ENCODE results near the gene ARVCF.

Gene ARVCF

GRCh38 chr22:20064140-20064480 lies 47.5 kb upstream of the ARVCF start:
- TF ChIP-seq SIN3A (IDR thresholded peaks at IDR 0.05; ENCODE audit: borderline replicate concordance, insufficient read depth, low read length), result no peak

GRCh38 chr22:20063271-20064139 lies 46.9 kb upstream of the ARVCF start:
- TF ChIP-seq POLR2AphosphoS5 (IDR thresholded peaks at IDR 0.05; ENCODE audit: low read depth, low read length), result no peak
- TF ChIP-seq SIN3A (IDR thresholded peaks at IDR 0.05; ENCODE audit: borderline replicate concordance, insufficient read depth, low read length), result no peak
- no peak for TF ChIP-seq FOXP2 (optimal IDR thresholded peaks at IDR 0.05; ENCODE audit: borderline replicate concordance, extremely low read depth, extremely low read length, insufficient read depth)
- no peak for TF ChIP-seq TAF1 (IDR thresholded peaks at IDR 0.05; ENCODE audit: borderline replicate concordance, insufficient read depth, low read length)
- TF ChIP-seq REST (IDR thresholded peaks at IDR 0.05; ENCODE audit: insufficient read depth in 1 of 2, low read depth in 2 of 2, low read length in 2 of 2), result no peak

GRCh38 chr22:20062766-20063083 lies 46.1 kb upstream of the ARVCF start:
- TF ChIP-seq POLR2AphosphoS5 (IDR thresholded peaks at IDR 0.05; ENCODE audit: low read depth, low read length) (no peak), REST (IDR thresholded peaks at IDR 0.05; ENCODE audit: insufficient read depth in 1 of 2, low read depth in 2 of 2, low read length in 2 of 2) (no peak), SIN3A (IDR thresholded peaks at IDR 0.05; ENCODE audit: borderline replicate concordance, insufficient read depth, low read length) (no peak), TAF1 (IDR thresholded peaks at IDR 0.05; ENCODE audit: borderline replicate concordance, insufficient read depth, low read length) (no peak), FOXP2 (optimal IDR thresholded peaks at IDR 0.05; ENCODE audit: borderline replicate concordance, extremely low read depth, extremely low read length, insufficient read depth) (no peak)

GRCh38 chr22:20062043-20062765 lies 45.6 kb upstream of the ARVCF start:
- TF ChIP-seq POLR2AphosphoS5 (IDR thresholded peaks at IDR 0.05; ENCODE audit: low read depth, low read length), result no peak
- no peak for TF ChIP-seq TAF1 (IDR thresholded peaks at IDR 0.05; ENCODE audit: borderline replicate concordance, insufficient read depth, low read length)
- no peak for TF ChIP-seq REST (IDR thresholded peaks at IDR 0.05; ENCODE audit: insufficient read depth in 1 of 2, low read depth in 2 of 2, low read length in 2 of 2)

- TF ChIP-seq POLR2AphosphoS5 (IDR thresholded peaks at IDR 0.05; ENCODE audit: low read depth, low read length) (no peak), TAF1 (IDR thresholded peaks at IDR 0.05; ENCODE audit: borderline replicate concordance, insufficient read depth, low read length) (no peak), SIN3A (IDR thresholded peaks at IDR 0.05; ENCODE audit: borderline replicate concordance, insufficient read depth, low read length) (no peak), REST (IDR thresholded peaks at IDR 0.05; ENCODE audit: insufficient read depth in 1 of 2, low read depth in 2 of 2, low read length in 2 of 2) (no peak), FOXP2 (optimal IDR thresholded peaks at IDR 0.05; ENCODE audit: borderline replicate concordance, extremely low read depth, extremely low read length, insufficient read depth) (no peak)
Observed at GRCh38 chr22:20061481-20061861, 44.8 kb upstream of the ARVCF start.

Data from PFSK-1 (cell line).